RWPE1 (cell line): ENCODE results near the gene CTRB2.

ENCODE experiments used
- CTCF ChIA-PET: fragments of 350-600 bp; sonication (Branson Sonifier 250); formaldehyde crosslinking; extraction: SDS; loops from one replicate; lab custom pipeline; 2021; lab: Yijun Ruan, JAX
- POLR2A ChIA-PET: fragments of 400-600 bp; formaldehyde crosslinking; extraction: SDS; loops from one replicate; lab custom pipeline; 2020; ENCODE audit warnings: antibody characterized with exemption; ENCODE audit not compliant: low non-redundant PET; lab: Yijun Ruan, JAX
- DNase-seq: peaks from one replicate; pipeline ENCODE4 v3.0.0; 2012; ENCODE audit warnings: low spot score
- H3K27ac ChIP-seq: fragments of 450-650 bp; 2 replicates; pipeline ENCODE4 v1.5.1; 2017
- CTCF ChIP-seq: fragments of 450-650 bp; conservative IDR thresholded peaks from 2 replicates; pipeline ENCODE4 v1.5.1; 2017; ENCODE audit warnings: low read depth, mild to moderate bottlenecking

CTRB2 gene

GRCh38 chr16:75193730-75194444, 13.1 kb downstream of the CTRB2 start:
- no peak for DNase-seq
- CTCF ChIA-PET, result no interaction called here
- H3K27ac ChIP-seq, result no peak overlapping the region
- POLR2A ChIA-PET, result no interaction called here
- TF ChIP-seq CTCF, result no peak

GRCh38 chr16:75193265-75193650, 13.7 kb downstream of the CTRB2 start:
- no peak for DNase-seq
- ChIA-PET CTCF (no interaction called here), POLR2A (no interaction called here)
- H3K27ac ChIP-seq, result no peak overlapping the region
- no peak for TF ChIP-seq CTCF

- ChIA-PET CTCF (no interaction called here), POLR2A (no interaction called here)
- H3K27ac ChIP-seq, result no peak overlapping the region
Measured at GRCh38 chr16:75192606-75193264, 14.2 kb downstream of the CTRB2 start.

GRCh38 chr16:75189638-75190245, 17.2 kb downstream of the CTRB2 start:
- DNase-seq, result no peak
- ChIA-PET CTCF (interaction anchor here (0.9 to 1.1 kb wide), 2 partner anchors 45 to 327 kb away, joined by 3 to 4 read pairs; no protein-coding TSS in a partner anchor), POLR2A (no interaction called here)
- H3K27ac ChIP-seq, result no peak overlapping the region
- TF ChIP-seq CTCF, result no peak

More at GRCh38 chr16:75192606-75193264, 14.2 kb downstream of the CTRB2 start:
- TF ChIP-seq CTCF, result no peak
- no peak for DNase-seq

- ChIA-PET CTCF (interaction anchor here (0.9 kb wide), 1 partner anchor 327 kb away, joined by 3 read pairs; no protein-coding TSS in a partner anchor), POLR2A (no interaction called here)
- peak; percentile 36 for DNase-seq
- no peak for TF ChIP-seq CTCF
- no peak overlapping the region for H3K27ac ChIP-seq
Measured at GRCh38 chr16:75188832-75189477, 18.0 kb downstream of the CTRB2 start.

GRCh38 chr16:75181630-75182029, 25.3 kb downstream of the CTRB2 start:
- TF ChIP-seq CTCF, result no peak
- no peak overlapping the region for H3K27ac ChIP-seq
- ChIA-PET CTCF (interaction anchor here (0.6 kb wide), 1 partner anchor 307 kb away, joined by 6 read pairs; no protein-coding TSS in a partner anchor), POLR2A (no interaction called here)
- no peak for DNase-seq
